Esophagus mucosa (tissue), 1 donor: Measurements from ENCODE around the gene KIRREL3. TPM values are rescaled to one million over a fixed set of nuclear protein-coding genes. Genes with fewer than 3 reads are reported as not detected.

Experiments used
- ATAC-seq: fragments of 200-7000 bp; cut with Tn5 transposase; one replicate; pipeline ENCODE4 v1.9.1; 2020
- total RNA-seq: library from RNA; stranded (reverse); gene quantifications from one replicate; pipeline ENCODE4 v1.2.4, GENCODE V29; 2023
- donor health status: DM: yes; HTN: yes; CAD: no.

The KIRREL3 gene
- total RNA-seq, 1 donor from 2014 or later, result 0.36 TPM

DNA sequence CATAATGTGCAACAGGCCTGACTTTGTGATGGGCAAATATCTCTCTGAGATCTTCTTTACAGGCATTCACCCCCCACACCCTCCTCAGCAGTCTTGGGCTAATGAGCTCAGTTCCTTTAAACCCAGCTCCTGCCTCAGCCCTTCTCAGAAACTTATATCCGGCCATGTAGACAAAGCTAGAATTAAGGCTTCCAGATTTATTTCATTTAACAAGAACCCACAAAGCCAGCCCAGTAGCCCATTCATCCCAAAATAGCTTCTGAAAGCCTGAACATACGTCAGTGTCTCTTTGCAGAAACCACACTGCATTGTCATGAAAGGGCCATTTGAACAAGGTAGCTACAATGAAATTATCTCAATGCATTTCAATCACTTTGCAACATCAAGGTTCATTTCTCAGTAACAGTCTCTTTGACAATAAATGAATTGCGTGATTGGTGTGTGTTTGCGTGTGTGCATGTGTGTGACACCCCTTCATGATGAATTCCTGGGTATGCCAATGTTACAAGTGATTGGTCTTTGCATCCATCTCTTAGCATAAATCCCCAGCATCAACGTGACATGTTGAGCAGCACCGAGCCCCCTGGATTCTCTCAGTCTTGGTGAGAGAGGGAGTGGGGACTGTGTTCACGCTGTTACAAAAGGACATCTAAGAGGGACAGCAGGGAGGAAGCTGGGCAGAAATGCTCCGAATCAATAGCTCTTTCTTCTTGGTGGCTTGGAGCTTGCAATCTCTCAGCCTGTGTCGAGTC is 299.6 kb downstream of the KIRREL3 start:
- ATAC-seq, result no peak

DNA sequence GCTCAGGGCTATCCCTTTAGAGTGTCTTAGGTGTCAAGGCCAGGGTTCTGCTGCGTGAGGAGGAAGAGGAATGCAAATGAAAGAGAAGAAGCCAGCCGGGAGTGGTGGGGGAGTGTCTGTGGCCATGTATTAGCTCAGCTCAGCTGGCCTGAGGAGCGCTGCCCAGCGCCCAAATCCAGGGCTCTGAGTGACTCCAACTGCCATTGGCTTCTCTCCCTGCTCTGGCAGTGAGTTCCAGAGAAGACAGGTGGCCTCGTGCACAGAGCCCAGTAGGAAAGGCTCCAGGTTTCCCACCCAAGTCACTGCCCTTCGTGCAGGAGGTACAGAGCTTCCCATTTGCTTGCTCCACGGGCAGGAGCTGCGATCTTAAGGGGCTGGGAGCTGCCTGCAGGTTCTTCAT is 302.0 kb downstream of the KIRREL3 start:
- ATAC-seq, result no peak

GRCh38 chr11:126697936-126698335 is 302.6 kb downstream of the KIRREL3 start:
- no peak for ATAC-seq

GRCh38 chr11:126696982-126697381 is 303.6 kb downstream of the KIRREL3 start:
- no peak for ATAC-seq

- ATAC-seq, result no peak
Observed at GRCh38 chr11:126695293-126695692, 305.3 kb downstream of the KIRREL3 start.

DNA sequence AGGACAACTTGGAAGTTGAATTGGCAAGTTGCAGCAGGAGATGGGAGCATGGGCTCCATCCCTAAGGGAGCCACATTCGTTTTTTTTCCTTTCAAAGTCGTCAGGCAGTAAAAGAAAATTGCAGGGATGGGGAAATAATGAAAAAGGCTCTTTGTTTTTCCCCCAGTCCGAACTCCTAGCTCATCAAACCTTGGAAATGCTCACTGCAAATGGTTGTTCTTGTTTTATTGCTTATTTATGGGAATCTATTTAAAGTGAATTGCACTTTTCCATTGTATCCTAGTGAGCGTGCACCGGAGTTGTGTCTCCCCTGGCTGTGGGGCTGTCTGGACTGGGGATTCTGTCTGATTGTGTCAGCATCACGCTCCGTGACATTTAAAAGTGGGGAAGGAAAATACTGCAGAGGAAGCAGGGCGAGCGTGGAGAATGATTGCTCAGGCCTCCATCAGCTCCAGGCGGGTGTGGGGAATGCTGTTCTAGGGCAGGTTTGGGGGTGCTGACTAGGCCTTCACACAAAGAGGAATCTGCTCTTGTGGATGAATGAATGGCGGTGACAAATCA is 306.4 kb downstream of the KIRREL3 start:
- ATAC-seq, result no peak

DNA sequence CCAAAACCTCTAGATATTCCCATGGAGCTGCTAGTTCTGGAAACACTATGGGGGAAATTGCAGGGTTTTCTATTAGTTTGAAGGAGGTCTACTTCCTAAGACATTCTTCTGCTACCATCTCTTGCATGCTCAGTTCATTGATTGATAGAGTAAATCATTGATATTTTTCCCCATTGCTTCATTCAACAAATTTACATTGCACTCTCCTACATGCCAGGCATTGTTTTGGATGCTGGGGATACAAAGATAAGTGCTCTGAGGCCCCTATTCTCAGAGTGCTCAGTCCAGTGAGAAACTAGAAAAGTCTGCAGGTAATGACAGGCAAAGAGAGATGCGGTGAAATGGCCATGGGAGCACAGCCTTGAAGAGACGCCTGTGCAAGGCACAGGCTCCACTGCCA is 313.1 kb downstream of the KIRREL3 start:
- no peak for ATAC-seq

- peak; percentile 26 for ATAC-seq
Observed at GRCh38 chr11:126686938-126687337, 313.6 kb downstream of the KIRREL3 start.

GRCh38 chr11:126683766-126684728 is 316.5 kb downstream of the KIRREL3 start:
- ATAC-seq, result peak; percentile 75

GRCh38 chr11:126682590-126682989 is 318.0 kb downstream of the KIRREL3 start:
- no peak for ATAC-seq

GRCh38 chr11:126680700-126681099 is 319.9 kb downstream of the KIRREL3 start:
- no peak for ATAC-seq

DNA sequence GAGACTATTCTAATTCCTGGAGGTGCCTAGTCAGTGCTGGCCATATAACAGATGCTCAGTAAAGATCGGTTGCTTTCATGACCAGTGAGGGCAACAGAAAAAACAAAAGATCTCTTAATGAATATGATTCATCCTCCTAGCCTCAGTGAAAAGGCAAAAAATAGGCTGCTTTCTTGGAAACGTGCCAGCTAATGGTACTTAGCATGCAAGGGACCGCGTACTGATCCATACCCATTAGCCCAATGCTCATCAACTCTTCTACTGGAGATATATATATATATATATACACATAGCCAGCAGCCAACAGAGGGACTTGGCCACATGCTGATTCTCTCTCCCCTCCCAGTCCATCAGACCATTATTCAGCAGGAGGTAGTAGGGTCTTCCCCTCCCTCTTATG is 320.4 kb downstream of the KIRREL3 start:
- no peak for ATAC-seq

GRCh38 chr11:126679033-126679432 is 321.5 kb downstream of the KIRREL3 start:
- ATAC-seq, result no peak

DNA sequence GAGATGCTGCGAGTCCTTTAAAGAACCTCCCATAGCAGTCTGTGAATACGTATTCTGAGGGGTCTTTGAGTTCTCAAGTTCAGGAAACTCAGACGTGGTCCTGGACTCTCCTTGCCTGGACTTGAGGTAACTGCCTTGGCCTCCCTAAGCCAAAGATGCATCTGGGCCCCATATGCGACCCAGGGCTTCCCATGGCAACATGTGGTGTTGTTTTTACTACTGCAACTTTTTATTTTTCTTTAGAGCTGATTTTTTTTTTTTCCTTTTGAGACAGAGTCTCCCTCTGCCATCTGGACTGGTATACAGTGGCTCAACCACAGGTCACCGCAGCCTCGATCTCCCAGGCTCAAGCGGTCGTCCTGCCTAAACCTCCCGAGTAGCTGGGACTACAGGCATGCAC is 324.0 kb downstream of the KIRREL3 start:
- ATAC-seq, result no peak

DNA sequence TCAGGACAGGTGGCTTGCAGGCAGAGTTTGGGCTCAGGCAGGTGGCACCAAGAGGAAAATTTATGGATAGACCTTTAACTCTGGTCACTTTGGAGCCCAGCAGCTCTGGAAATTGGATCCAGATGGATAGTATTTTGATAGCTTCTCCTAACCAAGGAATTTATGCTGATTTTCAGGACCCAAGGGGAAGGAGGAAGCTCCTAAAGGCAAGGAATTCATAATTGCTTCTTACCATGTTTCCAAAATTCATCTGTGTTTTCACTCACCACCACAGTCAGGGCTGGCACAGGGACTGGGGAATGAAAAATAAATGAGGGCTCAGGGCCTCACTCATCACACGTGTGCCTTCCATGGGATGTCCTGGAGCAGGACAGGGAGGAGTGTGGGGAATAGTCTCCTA is 327.3 kb downstream of the KIRREL3 start:
- ATAC-seq, result no peak

DNA sequence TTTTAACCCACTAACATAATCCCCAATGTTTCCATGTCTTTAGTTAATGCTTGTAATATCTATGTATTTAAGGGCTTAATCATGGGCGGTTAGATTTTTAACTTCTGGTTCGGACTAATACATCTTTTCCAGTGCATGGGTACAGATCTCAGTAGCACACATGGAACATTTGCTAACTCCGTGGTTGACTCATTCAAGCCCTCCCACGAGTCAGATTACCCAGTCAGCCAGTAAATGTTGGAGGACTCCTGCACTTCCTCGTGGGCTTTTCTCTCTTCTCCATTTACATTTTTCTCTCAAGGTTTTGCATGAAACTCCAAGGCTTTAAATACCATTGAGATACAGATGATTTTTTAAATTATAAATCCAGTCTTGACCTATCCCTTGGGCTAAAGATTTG is 331.2 kb downstream of the KIRREL3 start:
- no peak for ATAC-seq

DNA sequence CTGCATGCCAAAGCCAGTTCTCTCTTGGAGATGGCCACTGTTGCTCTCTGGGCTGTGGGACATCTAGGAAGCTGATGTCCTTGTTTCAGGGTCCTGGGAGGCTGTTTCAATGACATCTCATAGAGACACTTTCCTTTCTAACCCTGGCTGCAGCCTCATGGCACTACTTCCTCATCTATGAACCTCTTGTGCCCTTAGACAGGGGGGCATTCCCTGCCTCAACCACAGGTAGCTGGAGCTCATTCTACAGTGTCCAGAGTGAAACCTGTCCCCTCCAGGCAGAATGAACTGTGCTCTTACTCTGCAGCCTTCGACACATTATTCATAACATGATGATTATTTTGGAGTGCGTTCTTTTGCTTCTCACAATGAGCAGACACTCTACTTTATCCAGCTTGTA is 335.9 kb downstream of the KIRREL3 start:
- ATAC-seq, result no peak

GRCh38 chr11:126663749-126664592 is 336.6 kb downstream of the KIRREL3 start:
- ATAC-seq, result no peak

- ATAC-seq, result peak; percentile 94
Observed at GRCh38 chr11:126662035-126662790, 338.4 kb downstream of the KIRREL3 start.

DNA sequence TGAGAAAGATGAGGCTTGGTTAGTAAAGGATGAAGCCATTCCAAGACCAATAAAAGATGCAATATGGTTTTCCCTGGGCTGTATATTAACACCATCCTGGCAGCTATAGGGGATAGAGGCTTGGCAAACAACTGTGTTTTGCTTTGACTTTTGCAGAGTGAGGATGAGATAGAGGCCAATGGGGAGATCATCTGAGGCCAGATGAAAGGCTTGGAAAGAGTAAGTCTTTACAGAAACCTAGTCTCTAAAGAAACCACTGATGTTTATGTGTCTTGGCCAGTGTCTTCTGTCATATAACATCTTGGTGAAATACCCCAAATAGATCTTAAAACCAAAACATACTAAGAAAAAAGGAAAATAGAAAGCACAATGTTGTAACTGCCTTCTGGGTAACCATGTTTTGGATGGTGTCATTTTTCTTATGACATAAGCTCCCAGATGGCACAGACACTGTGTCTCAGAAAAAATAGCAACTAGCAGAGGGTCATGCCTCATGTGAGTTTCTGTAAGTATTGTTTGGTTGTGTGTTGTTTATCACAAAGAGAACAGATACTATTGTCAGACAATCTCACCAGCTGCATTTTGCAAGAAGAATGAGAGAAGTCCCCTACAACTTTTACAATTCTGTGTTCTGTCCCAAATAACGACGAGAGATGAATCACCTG is 339.7 kb downstream of the KIRREL3 start:
- ATAC-seq, result no peak

DNA sequence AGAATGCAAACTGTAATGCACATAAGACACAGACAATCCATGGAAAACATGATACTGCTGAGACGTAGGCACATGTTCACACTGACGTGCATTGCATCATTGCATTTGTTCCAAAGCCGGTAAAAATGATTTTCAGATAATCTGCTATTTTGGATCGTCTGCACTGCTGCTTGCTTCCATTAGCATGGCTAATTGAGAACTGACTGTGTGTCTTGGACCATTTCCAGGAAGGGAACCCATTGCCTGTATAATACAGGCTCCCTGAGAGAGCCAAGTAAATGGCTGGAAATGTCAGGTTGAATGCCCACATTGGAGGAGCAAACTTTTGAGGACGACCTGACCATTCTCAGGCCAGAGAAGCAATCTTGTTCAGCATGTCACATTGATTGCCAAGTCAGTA is 340.2 kb downstream of the KIRREL3 start:
- ATAC-seq, result no peak
